GM10266 (cell line): ENCODE results near the gene NDUFA3.

Source experiments
- DNase-seq: peaks from one replicate; pipeline ENCODE4 v3.0.0; 2012; ENCODE audit errors: extremely low spot score
- CTCF ChIP-seq: IDR thresholded peaks from 2 replicates; pipeline ENCODE4 v1.5.1; 2012; ENCODE audit warnings: mild to moderate bottlenecking, low read depth; ENCODE audit not compliant: control insufficient read depth, insufficient read depth; ENCODE audit errors: missing control alignments

The NDUFA3 gene

GRCh38 chr19:54114340-54115108 lies 11.9 kb downstream of the NDUFA3 start:
- no peak for TF ChIP-seq CTCF
- DNase-seq, result peak; percentile 77

- TF ChIP-seq CTCF, result no peak
These were observed 12.7 kb downstream of the NDUFA3 start, which contains the start of the genes PRPF31 and TFPT for GRCh38 chr19:54115109-54116063. TSS of gene PRPF31 (plus strand) at chr19:54115754. CDS start at chr19:54118279, 2,525 bp downstream. TSS of gene TFPT (minus strand) at chr19:54115657. CDS start at chr19:54115269, 388 bp downstream.

GRCh38 chr19:54121259-54121658 lies 18.6 kb downstream of the NDUFA3 start:
- TF ChIP-seq CTCF, result no peak
- no peak for DNase-seq

More at GRCh38 chr19:54115109-54116063, 12.7 kb downstream of the NDUFA3 start, which contains the start of the genes PRPF31 and TFPT:
- DNase-seq, result peak; percentile 97

GRCh38 chr19:54123682-54124081 lies 21.0 kb downstream of the NDUFA3 start:
- DNase-seq, result no peak
- TF ChIP-seq CTCF, result no peak

GRCh38 chr19:54124393-54124792 lies 21.7 kb downstream of the NDUFA3 start:
- no peak for TF ChIP-seq CTCF
- DNase-seq, result no peak

GRCh38 chr19:54125713-54126112 lies 23.1 kb downstream of the NDUFA3 start:
- no peak for TF ChIP-seq CTCF
- DNase-seq, result no peak
